ENCODE data around the gene COA8. TPM values are rescaled to one million over a fixed set of nuclear protein-coding genes. Genes with fewer than 3 reads are reported as not detected.

COA8 gene
- total and polyA plus RNA-seq, 2 of the 13 experiments (the other 11 are each of a cell fraction or from before 2014, with no cell fraction given) = 10.9 to 25.1 TPM

- no peak for TF ChIP-seq ZNF407 (CRISPR knock-in tag; IDR thresholded peaks at IDR 0.05; ENCODE audit: not compliant biosample characterization)
- TF ChIP-seq THAP9 (CRISPR knock-in tag; IDR thresholded peaks at IDR 0.05; ENCODE audit: borderline replicate concordance) = no peak
- no peak for TF ChIP-seq STAG1 (CRISPR knock-in tag; IDR thresholded peaks at IDR 0.05)
- peak; percentile 63; the same call in 1 of the 2 replicates for TF ChIP-seq KMT2A (CRISPR knock-in tag; IDR thresholded peaks at IDR 0.05)
- TF ChIP-seq, protein P1, sequence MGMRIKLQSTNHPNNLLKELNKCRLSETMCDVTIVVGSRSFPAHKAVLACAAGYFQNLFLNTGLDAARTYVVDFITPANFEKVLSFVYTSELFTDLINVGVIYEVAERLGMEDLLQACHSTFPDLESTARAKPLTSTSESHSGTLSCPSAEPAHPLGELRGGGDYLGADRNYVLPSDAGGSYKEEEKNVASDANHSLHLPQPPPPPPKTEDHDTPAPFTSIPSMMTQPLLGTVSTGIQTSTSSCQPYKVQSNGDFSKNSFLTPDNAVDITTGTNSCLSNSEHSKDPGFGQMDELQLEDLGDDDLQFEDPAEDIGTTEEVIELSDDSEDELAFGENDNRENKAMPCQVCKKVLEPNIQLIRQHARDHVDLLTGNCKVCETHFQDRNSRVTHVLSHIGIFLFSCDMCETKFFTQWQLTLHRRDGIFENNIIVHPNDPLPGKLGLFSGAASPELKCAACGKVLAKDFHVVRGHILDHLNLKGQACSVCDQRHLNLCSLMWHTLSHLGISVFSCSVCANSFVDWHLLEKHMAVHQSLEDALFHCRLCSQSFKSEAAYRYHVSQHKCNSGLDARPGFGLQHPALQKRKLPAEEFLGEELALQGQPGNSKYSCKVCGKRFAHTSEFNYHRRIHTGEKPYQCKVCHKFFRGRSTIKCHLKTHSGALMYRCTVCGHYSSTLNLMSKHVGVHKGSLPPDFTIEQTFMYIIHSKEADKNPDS (CRISPR knock-in tag; IDR thresholded peaks at IDR 0.05) = 0 out of 2 replicates have a peak, but pooled peaks have one; percentile 26
- TF ChIP-seq HOXA9 (CRISPR knock-in tag; IDR thresholded peaks at IDR 0.05; ENCODE audit: borderline replicate concordance) = no peak
- no peak for TF ChIP-seq POLR2AphosphoS2 (IDR thresholded peaks at IDR 0.05; ENCODE audit: low read depth, low read length)
- TF ChIP-seq HHEX (CRISPR knock-in tag; IDR thresholded peaks at IDR 0.05) = no peak
- TF ChIP-seq ZNF691 (CRISPR knock-in tag; IDR thresholded peaks at IDR 0.05; ENCODE audit: borderline replicate concordance, low read depth) = no peak
- TF ChIP-seq, protein P2, sequence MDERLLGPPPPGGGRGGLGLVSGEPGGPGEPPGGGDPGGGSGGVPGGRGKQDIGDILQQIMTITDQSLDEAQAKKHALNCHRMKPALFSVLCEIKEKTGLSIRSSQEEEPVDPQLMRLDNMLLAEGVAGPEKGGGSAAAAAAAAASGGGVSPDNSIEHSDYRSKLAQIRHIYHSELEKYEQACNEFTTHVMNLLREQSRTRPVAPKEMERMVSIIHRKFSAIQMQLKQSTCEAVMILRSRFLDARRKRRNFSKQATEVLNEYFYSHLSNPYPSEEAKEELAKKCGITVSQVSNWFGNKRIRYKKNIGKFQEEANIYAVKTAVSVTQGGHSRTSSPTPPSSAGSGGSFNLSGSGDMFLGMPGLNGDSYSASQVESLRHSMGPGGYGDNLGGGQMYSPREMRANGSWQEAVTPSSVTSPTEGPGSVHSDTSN (CRISPR knock-in tag; IDR thresholded peaks at IDR 0.05) = no peak
- TF ChIP-seq PRMT3 (CRISPR knock-in tag; IDR thresholded peaks at IDR 0.05; ENCODE audit: borderline replicate concordance, low read depth) = no peak
- TF ChIP-seq ZBTB42 (CRISPR knock-in tag; IDR thresholded peaks at IDR 0.05) = no peak
Measured at GRCh38 chr14:103628684-103629502, 66.1 kb downstream of the COA8 start, which contains the start of gene KLC1 (continued).

Data from HepG2 (cell line).